Upper lobe of left lung (tissue), 6 donors: ENCODE measurements around the gene DKK3. TPM values are rescaled to one million over a fixed set of nuclear protein-coding genes. Genes with fewer than 3 reads are reported as not detected.

Source experiments
- ATAC-seq, 2 donors: fragments of 200-7000 bp; cut with Tn5 transposase; one replicate each; pipeline ENCODE4 v1.9.1; 2022; ENCODE audit warnings: mild to moderate bottlenecking in 2 of 2, moderate library complexity in 2 of 2; ENCODE audit not compliant: low FRiP score in 2 of 2
- DNase-seq, 2 donors: peaks; one replicate each; pipeline ENCODE4 v3.0.0-alpha.2; 2019 to 2020
- H3K27ac ChIP-seq, 4 donors: fragments of 200-600 bp; sonication (generic); one replicate each; pipeline ENCODE4 v1.5.1; 2016 to 2019
- H3K27me3 ChIP-seq, 4 donors: fragments of 200-600 bp; sonication (generic); one replicate each; pipeline ENCODE4 v1.5.1; 2017 to 2019
- H3K36me3 ChIP-seq, 4 donors: fragments of 200-600 bp; sonication (generic); one replicate each; pipeline ENCODE4 v1.5.1; 2016 to 2019
- H3K4me1 ChIP-seq, 4 donors: fragments of 200-600 bp; sonication (generic); one replicate each; pipeline ENCODE4 v1.5.1; 2018 to 2019
- H3K4me3 ChIP-seq, 4 donors: fragments of 200-600 bp; sonication (generic); one replicate each; pipeline ENCODE4 v1.5.1; 2017 to 2019; ENCODE audit warnings: mild to moderate bottlenecking in 2 of 4, moderate library complexity in 1 of 4
- H3K9me3 ChIP-seq, 4 donors: fragments of 200-600 bp; sonication (generic); one replicate each; pipeline ENCODE4 v1.5.1; 2018 to 2019
- CTCF ChIP-seq, 6 experiments: fragments of 450-650 bp in 4 of 6; fragments of 200-600 bp in 2 of 6; sonication (generic) in 2 of 6; IDR thresholded peaks; one replicate each; pipeline ENCODE4 v1.5.1; 2016 to 2019; ENCODE audit warnings: antibody characterized with exemption in 6 of 6
- EP300 ChIP-seq, 4 donors: sonication (generic); formaldehyde crosslinking; IDR thresholded peaks; one replicate each; pipeline ENCODE4 v1.5.1; 2017; ENCODE audit warnings: antibody characterized with exemption in 4 of 4, control low read depth in 2 of 4
- POLR2A ChIP-seq, 4 donors: fragments of 450-650 bp; IDR thresholded peaks; one replicate each; pipeline ENCODE4 v1.5.1; 2016 to 2017; ENCODE audit warnings: antibody characterized with exemption in 4 of 4, mild to moderate bottlenecking in 2 of 4
- POLR2AphosphoS5 ChIP-seq, 2 donors: sonication (generic); formaldehyde crosslinking; IDR thresholded peaks; one replicate each; pipeline ENCODE4 v1.5.1; 2017; ENCODE audit warnings: antibody characterized with exemption in 2 of 2
- WGBS, 2 donors: methylation state at CpG; one replicate each; pipeline ENCODE4 v1.1.5; 2017 to 2018; 5-methylcytosine and 5-hydroxymethylcytosine counted together
- total RNA-seq, 6 donors: library from RNA; depleted of rRNA in 4 of 6; stranded (reverse); fragments of >200 nt in 4 of 6; gene quantifications; one replicate each; pipeline versions ENCODE4 v1.1.0 to v1.2.1, GENCODE V29; 2016 to 2021
- donor health status: DM: no; HTN: no; CAD: no; lungs with moderate emphysema.
- donor health status: DM: no; HTN: yes; CAD: no; lungs with severe emphysema.

The DKK3 gene
- total RNA-seq, 6 donors from 2014 or later = 50.3 to 162 (median 137) TPM

GRCh38 chr11:11968511-11969280 is 39.7 kb downstream of the DKK3 start:
- H3K27ac ChIP-seq = peak overlapping the region in 1 of 4 donors; percentile 20
- H3K4me3 ChIP-seq = no peak overlapping the region
- DNase-seq (no peak), ATAC-seq (peak in 1 of 2 donors; percentile 12)
- H3K27me3 ChIP-seq = no peaks in the 10 kb centered on the region
- H3K4me1 ChIP-seq = peaks cover 0 to 14% (median 6%) of the 10 kb centered on the region in 4 donors
- peaks cover 0 to 6% (median 0%) of the 10 kb centered on the region in 4 donors for H3K36me3 ChIP-seq
- no peaks in the 10 kb centered on the region for H3K9me3 ChIP-seq
- 88 to 94% methylated on average over 8 to 10 of the region's 11 CpGs for WGBS, 2 donors
- TF ChIP-seq POLR2AphosphoS5 (IDR thresholded peaks at IDR 0.05) (no peak), EP300 (IDR thresholded peaks at IDR 0.05) (no peak), POLR2A (IDR thresholded peaks at IDR 0.05) (no peak), CTCF (IDR thresholded peaks at IDR 0.05) (no peak)

- no peaks in the 10 kb centered on the region for H3K9me3 ChIP-seq
- DNase-seq (peak in 1 of 2 donors; percentile 10), ATAC-seq (no peak)
- no peak for TF ChIP-seq POLR2AphosphoS5 (IDR thresholded peaks at IDR 0.05)
- TF ChIP-seq CTCF (IDR thresholded peaks at IDR 0.05) = peak in 1 of 6 experiments; percentile 8
- no peak overlapping the region for H3K4me3 ChIP-seq
- H3K4me1 ChIP-seq = peaks cover 0 to 6% (median 0%) of the 10 kb centered on the region in 4 donors
- 96 to 97% methylated on average over 7 to 10 of the region's 11 CpGs for WGBS, 2 donors
- peaks cover 0 to 6% (median 0%) of the 10 kb centered on the region in 4 donors for H3K36me3 ChIP-seq
- H3K27ac ChIP-seq = no peak overlapping the region
- no peaks in the 10 kb centered on the region for H3K27me3 ChIP-seq
Measured at GRCh38 chr11:11967669-11968510, 40.5 kb downstream of the DKK3 start.

GRCh38 chr11:11966826-11967668 is 41.4 kb downstream of the DKK3 start:
- ATAC-seq = peak; percentile 71 to 75
- Histone ChIP-seq H3K4me1 (no peaks in the 10 kb centered on the region), H3K27ac (no peak overlapping the region), H3K36me3 (peaks cover 0 to 6% (median 0%) of the 10 kb centered on the region in 4 donors), H3K27me3 (no peaks in the 10 kb centered on the region), H3K9me3 (no peaks in the 10 kb centered on the region), H3K4me3 (no peak overlapping the region)
- no peak for TF ChIP-seq POLR2A (IDR thresholded peaks at IDR 0.05)
- peak; percentile 71 to 84 (median 78) for TF ChIP-seq CTCF (IDR thresholded peaks at IDR 0.05)
- no peak for TF ChIP-seq EP300 (IDR thresholded peaks at IDR 0.05)
- no peak for TF ChIP-seq POLR2AphosphoS5 (IDR thresholded peaks at IDR 0.05)
- peak in 1 of 2 donors; percentile 59 for DNase-seq
- WGBS, 2 donors = 73 to 85% methylated on average over 12 to 15 of the region's 15 CpGs

GRCh38 chr11:11966354-11966741 is 42.1 kb downstream of the DKK3 start:
- peak in 1 of 2 donors; percentile 12 for DNase-seq
- Histone ChIP-seq H3K36me3 (peaks cover 0 to 6% (median 0%) of the 10 kb centered on the region in 4 donors), H3K4me3 (no peak overlapping the region), H3K27me3 (no peaks in the 10 kb centered on the region), H3K9me3 (no peaks in the 10 kb centered on the region), H3K4me1 (peaks cover 0 to 1% (median 0%) of the 10 kb centered on the region in 4 donors), H3K27ac (no peak overlapping the region)
- no peak for ATAC-seq
- WGBS, 2 donors = 92 to 93% methylated on average over 7 of the region's 7 CpGs
- TF ChIP-seq EP300 (IDR thresholded peaks at IDR 0.05) (no peak), CTCF (IDR thresholded peaks at IDR 0.05) (no peak), POLR2A (IDR thresholded peaks at IDR 0.05) (no peak), POLR2AphosphoS5 (IDR thresholded peaks at IDR 0.05) (no peak)
